ENCODE results near the gene CEBPG.

Gene CEBPG

GRCh38 chr19:33350538-33351309 lies 22.8 kb upstream of the CEBPG start:
- DNase-seq (ENCODE audit: low read depth) = peak; percentile 20

- no peak for DNase-seq (ENCODE audit: low read depth)
These were observed 18.0 kb upstream of the CEBPG start for GRCh38 chr19:33355535-33355934.

GRCh38 chr19:33357556-33357955 lies 16.0 kb upstream of the CEBPG start:
- DNase-seq (ENCODE audit: low read depth) = no peak

- no peak for DNase-seq (ENCODE audit: low read depth)
These were observed 15.1 kb upstream of the CEBPG start for GRCh38 chr19:33358408-33358807.

- no peak for DNase-seq (ENCODE audit: low read depth)
These were observed 13.9 kb upstream of the CEBPG start for GRCh38 chr19:33359581-33359980.

GRCh38 chr19:33362508-33363228 lies 10.8 kb upstream of the CEBPG start:
- DNase-seq (ENCODE audit: low read depth) = no peak

GRCh38 chr19:33363476-33363875 lies 10.0 kb upstream of the CEBPG start:
- no peak for DNase-seq (ENCODE audit: low read depth)

GRCh38 chr19:33365691-33366090 lies 7.8 kb upstream of the CEBPG start:
- DNase-seq (ENCODE audit: low read depth) = no peak

GRCh38 chr19:33366127-33366526 lies 7.4 kb upstream of the CEBPG start:
- no peak for DNase-seq (ENCODE audit: low read depth)

- no peak for DNase-seq (ENCODE audit: low read depth)
These were observed 6.6 kb upstream of the CEBPG start for GRCh38 chr19:33366897-33367296.

GRCh38 chr19:33368074-33368864 lies 5.2 kb upstream of the CEBPG start:
- DNase-seq (ENCODE audit: low read depth) = peak; percentile 49

- DNase-seq (ENCODE audit: low read depth) = no peak
These were observed 2.7 kb upstream of the CEBPG start for GRCh38 chr19:33370783-33371182.

GRCh38 chr19:33374236-33374714 lies 766 bp downstream of the CEBPG start:
- DNase-seq (ENCODE audit: low read depth) = no peak

- no peak for DNase-seq (ENCODE audit: low read depth)
These were observed 1.8 kb downstream of the CEBPG start for GRCh38 chr19:33375156-33375836.

GRCh38 chr19:33375837-33376159 lies 2.3 kb downstream of the CEBPG start:
- DNase-seq (ENCODE audit: low read depth) = no peak

GRCh38 chr19:33376423-33376822 lies 2.9 kb downstream of the CEBPG start:
- DNase-seq (ENCODE audit: low read depth) = peak; percentile 67

- no peak for DNase-seq (ENCODE audit: low read depth)
These were observed 3.5 kb downstream of the CEBPG start for GRCh38 chr19:33376941-33377557.

GRCh38 chr19:33377586-33378475 lies 4.3 kb downstream of the CEBPG start:
- no peak for DNase-seq (ENCODE audit: low read depth)

GRCh38 chr19:33379151-33379829 lies 5.8 kb downstream of the CEBPG start:
- DNase-seq (ENCODE audit: low read depth) = no peak

- DNase-seq (ENCODE audit: low read depth) = no peak
These were observed 7.6 kb downstream of the CEBPG start for GRCh38 chr19:33381101-33381500.
